Measurements from ENCODE around the gene KMT2C.

GRCh38 chr7:152383341-152384234, 52.2 kb downstream of the KMT2C start:
- no peak for TF ChIP-seq CTCF (conservative IDR thresholded peaks at IDR 0.05)
- no peak for TF ChIP-seq ZFX (IDR thresholded peaks at IDR 0.05)
